ENCODE measurements around the gene PRDM16. TPM values are rescaled to one million over a fixed set of nuclear protein-coding genes. Genes with fewer than 3 reads are reported as not detected.

The PRDM16 gene
- total and polyA plus RNA-seq, 2 of the 13 experiments (the other 11 are each of a cell fraction or from before 2014, with no cell fraction given): 0.15 to 0.81 TPM

- DNase-seq (ENCODE audit: low spot score): no peak
- POLR2A ChIA-PET: interaction anchor here (1.5 kb wide), 1 partner anchor 8 kb away, joined by 5 read pairs; no protein-coding TSS in a partner anchor
- no TSS peak for BruUV-seq (replicated peaks)
Measured at GRCh38 chr1:3465091-3465934, 396.3 kb downstream of the PRDM16 start.

More at GRCh38 chr1:3465091-3465934, 396.3 kb downstream of the PRDM16 start:
- peaks cover 15% of the 10 kb centered on the region for H3K79me2 ChIP-seq (ENCODE audit: insufficient read depth, low read length)
- WGBS (ENCODE audit: low lambda C conversion rate): 94% methylated on average over 25 of the region's 28 CpGs
- peaks cover 2 to 13% of the 10 kb centered on the region in 2 experiments; a peak in 4 of 5 replicates for H3K36me3 ChIP-seq (replicated peaks in 1 of 2; ENCODE audit: control insufficient read depth in 1 of 2, insufficient read depth in 2 of 2, low read length in 2 of 2)
- H2AFZ ChIP-seq (ENCODE audit: low read length): no peak overlapping the region
- no peak overlapping the region for H3K4me2 ChIP-seq (ENCODE audit: low read depth, low read length)
- H3K9ac ChIP-seq (ENCODE audit: insufficient read depth, low read depth, low read length): no peak overlapping the region
- intact Hi-C loops (cut with micrococcal nuclease; ENCODE audit: unreplicated experiment): no loop called here
- no peaks in the 10 kb centered on the region for H3K27me3 ChIP-seq (ENCODE audit: control insufficient read depth in 1 of 2, insufficient read depth in 2 of 2, low read length in 2 of 2)
- H4K20me1 ChIP-seq (ENCODE audit: insufficient read depth, low read length): no peaks in the 10 kb centered on the region
- H3K9me3 ChIP-seq (ENCODE audit: low read length): no peaks in the 10 kb centered on the region
- ATAC-seq: no peak
- FAIRE-seq: no peak
- H3K27ac ChIP-seq (ENCODE audit: extremely low read length, insufficient read depth, low read length): no peak overlapping the region
- in situ Hi-C loops (cut with HindIII; ENCODE audit: extremely low pct_ligation_motif_present, low pct_unique_long_range_greater_than_20kb): no loop called here
- H3K4me3 ChIP-seq (replicated peaks in 1 of 3; ENCODE audit: insufficient read depth in 1 of 3, low read depth in 2 of 3, low read length in 3 of 3): no peak overlapping the region
- H3K4me1 ChIP-seq (ENCODE audit: insufficient read depth, low read length): peaks cover 18% of the 10 kb centered on the region
- TF ChIP-seq ZNF20 (CRISPR knock-in tag; IDR thresholded peaks at IDR 0.05) (no peak), NR0B2 (CRISPR knock-in tag; IDR thresholded peaks at IDR 0.05) (no peak), RELA (CRISPR knock-in tag; IDR thresholded peaks at IDR 0.05) (no peak), ZNF224 (CRISPR knock-in tag; IDR thresholded peaks at IDR 0.05) (no peak), AGO2 (optimal IDR thresholded peaks at IDR 0.05; ENCODE audit: low read depth, low read length) (peak; percentile 5), ZNF350 (CRISPR knock-in tag; IDR thresholded peaks at IDR 0.05; ENCODE audit: borderline replicate concordance, low read depth) (no peak), RBM22 (optimal IDR thresholded peaks at IDR 0.05; ENCODE audit: low read length) (peak; percentile 20), SMC3 (IDR thresholded peaks at IDR 0.05; ENCODE audit: low read length) (no peak), RXRB (CRISPR knock-in tag; IDR thresholded peaks at IDR 0.05; ENCODE audit: borderline replicate concordance) (no peak), HNRNPL (IDR thresholded peaks at IDR 0.05; ENCODE audit: low read depth, low read length) (0 out of 2 replicates have a peak, but pooled peaks have one; percentile 5), E2F1 (CRISPR knock-in tag; IDR thresholded peaks at IDR 0.05) (no peak), RBFOX2 (IDR thresholded peaks at IDR 0.05; ENCODE audit: low read depth, low read length) (0 out of 2 replicates have a peak, but pooled peaks have one; percentile 9), ZNF570 (CRISPR knock-in tag; IDR thresholded peaks at IDR 0.05; ENCODE audit: borderline replicate concordance) (no peak)
- CTCF ChIA-PET (ENCODE audit: low intra/inter-chr PET ratio, low total read pairs): no interaction called here
